GM18909 (cell line): Measurements from ENCODE around the gene SPATA13.

Source experiments
- ATAC-seq: cut with Tn5 transposase; IDR thresholded peaks from one replicate; pipeline ENCODE4 v1.9.1; 2021; ENCODE audit warnings: mild to moderate bottlenecking; ENCODE audit not compliant: unreplicated experiment, poor library complexity

The SPATA13 gene

DNA sequence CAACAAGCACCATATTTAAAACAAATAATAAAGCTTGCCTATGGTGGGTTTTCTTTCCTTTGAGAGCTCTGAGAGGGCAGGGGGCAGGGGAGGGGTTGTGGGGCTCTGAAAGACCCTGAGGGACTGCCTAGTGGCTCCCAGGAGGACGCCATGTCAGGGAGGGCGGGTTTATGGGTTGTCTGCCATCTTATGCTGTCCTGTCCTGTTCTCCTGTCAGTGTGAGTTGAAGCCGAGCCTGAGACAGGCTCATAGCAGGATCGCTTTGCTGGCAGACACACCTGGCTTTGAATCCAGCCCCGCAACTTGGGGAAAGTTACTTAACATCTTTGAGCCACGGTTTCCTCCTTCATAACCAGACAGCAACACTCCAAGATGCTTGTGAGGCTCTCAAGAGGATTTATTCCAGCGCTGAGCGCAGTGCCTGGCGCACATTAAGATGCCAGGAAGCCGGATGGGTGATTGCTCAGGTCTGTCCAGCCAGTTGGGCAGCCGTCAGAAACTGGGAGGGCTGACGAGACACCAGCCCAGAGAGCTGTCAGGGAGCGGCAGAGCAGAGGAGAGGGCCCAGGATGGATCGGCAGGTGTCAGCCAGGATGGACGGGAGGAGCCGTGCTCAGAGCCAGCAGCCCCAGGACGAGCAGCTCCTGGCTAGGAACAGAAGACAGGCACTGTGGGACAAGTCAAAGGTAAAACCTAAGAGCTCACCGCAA lies 112.1 kb downstream of the SPATA13 start:
- ATAC-seq: no peak

DNA sequence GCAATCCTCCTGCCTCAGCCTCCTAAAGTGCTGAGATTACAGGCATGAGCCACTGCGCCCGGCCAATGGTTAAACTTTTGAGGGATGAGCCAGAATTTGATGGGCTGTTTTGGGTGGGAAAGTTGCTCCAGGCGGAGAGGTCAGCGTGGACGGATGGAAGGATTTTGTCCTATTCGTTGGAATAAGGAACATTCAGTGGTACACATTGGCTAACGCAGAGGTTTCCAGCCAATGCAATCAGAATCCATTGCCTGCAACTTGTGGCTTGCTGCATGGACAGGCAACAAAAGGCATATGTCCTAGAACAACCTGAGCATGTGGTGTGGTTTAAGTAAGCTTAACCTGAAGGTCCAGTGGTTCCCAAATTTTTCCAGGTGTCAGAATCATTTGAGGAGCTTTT lies 113.4 kb downstream of the SPATA13 start:
- no peak for ATAC-seq

DNA sequence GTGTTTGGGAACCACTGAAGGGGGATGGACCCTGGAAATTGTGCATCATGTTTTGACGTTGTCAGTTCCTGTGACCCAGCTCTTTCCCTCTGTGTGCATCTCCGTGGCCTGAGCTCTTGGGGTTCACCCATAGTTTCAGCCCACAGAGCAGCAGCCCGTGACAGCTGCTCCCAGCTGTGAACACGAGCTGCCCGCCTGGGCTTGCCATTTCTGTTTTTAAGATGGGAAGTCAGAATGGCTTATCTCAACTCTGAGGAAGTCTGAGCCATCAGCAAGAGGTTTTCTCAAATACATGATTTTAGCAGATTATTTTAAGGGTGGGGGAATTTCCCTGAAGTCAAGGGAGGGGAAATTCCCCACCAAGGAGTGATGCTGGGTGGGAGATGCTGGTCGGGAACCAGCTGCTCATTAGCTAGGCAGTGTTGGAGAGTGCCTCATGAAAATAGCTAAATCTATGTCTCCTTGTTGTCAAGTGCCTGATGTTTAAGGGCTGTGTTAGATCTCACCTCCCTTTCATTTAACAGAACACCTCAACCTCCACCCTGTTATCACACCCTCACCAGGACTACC lies 114.0 kb downstream of the SPATA13 start:
- peak; percentile 67 for ATAC-seq

DNA sequence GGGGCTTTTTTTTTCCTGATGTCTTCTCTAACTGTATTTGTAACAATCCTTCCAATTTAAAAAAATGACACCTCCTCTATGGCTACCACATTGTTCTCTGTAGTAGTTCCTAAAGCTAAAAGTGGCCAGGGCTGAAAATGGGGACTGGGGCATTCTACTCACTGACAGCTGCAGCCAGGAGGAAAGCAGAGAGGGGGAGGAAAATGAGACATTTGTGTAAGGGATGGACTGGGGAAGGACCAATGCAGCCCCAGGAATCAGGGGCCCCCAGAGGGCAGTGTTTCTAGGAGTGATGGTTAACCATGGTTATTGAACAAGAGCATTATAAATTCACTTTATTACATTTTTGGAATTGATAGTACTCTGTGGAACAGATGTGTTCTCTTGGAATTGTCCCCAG lies 114.5 kb downstream of the SPATA13 start:
- no peak for ATAC-seq

DNA sequence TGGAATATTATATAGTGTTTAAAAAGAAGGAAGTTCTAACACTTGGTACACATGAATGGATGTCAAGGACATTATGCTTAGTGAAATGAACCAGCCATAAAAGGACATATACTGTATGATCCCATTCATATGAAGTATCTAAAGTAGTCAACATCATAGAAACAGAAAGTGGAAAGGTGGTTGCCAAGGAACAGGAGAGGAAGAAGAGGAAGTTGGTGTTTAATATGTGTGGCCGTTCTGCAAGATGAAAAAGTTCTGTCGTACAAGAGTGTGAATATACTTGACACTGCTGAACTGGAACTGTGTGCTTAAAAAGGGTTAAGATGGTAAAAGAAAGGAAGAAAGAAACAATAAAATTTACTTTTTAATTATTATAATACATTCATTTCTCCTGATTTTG lies 115.8 kb downstream of the SPATA13 start:
- no peak for ATAC-seq

DNA sequence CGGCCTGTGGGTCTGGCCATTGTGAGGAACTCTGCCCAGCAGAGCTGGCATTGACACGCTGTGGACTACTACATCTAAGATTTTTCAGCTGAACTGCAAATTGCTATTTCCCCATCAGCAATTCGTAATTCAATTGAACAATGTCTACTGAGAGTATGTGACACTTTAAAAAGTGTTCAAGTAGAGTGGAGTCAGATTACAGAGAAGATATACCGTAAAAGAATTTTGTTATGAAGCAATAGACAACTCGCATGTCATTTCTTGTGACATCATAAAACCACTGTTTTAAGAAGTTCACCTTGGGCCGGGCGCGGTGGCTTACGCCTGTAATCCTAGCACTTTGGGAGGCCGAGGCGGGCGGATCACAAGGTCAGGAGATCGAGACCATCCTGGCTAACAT lies 116.3 kb downstream of the SPATA13 start:
- ATAC-seq: no peak

DNA sequence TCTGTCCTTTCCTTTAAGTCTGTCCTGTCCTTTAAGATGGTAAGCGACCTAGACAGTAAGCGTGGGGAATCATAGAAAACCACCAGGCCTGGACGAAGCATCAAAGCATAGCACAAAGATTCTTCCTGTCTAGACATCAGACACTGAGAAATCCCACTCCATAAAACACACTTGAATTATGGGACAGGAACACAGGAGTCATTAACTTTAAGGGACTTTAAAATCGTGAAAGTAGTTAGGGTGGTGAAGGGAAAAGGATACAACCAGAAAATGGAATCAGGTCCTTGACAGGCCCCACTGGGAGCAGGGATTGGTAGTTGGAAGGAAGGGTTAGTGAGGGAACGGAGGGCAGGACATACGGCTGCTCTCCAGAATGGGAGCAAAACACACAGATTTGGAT lies 117.2 kb downstream of the SPATA13 start:
- ATAC-seq: no peak

DNA sequence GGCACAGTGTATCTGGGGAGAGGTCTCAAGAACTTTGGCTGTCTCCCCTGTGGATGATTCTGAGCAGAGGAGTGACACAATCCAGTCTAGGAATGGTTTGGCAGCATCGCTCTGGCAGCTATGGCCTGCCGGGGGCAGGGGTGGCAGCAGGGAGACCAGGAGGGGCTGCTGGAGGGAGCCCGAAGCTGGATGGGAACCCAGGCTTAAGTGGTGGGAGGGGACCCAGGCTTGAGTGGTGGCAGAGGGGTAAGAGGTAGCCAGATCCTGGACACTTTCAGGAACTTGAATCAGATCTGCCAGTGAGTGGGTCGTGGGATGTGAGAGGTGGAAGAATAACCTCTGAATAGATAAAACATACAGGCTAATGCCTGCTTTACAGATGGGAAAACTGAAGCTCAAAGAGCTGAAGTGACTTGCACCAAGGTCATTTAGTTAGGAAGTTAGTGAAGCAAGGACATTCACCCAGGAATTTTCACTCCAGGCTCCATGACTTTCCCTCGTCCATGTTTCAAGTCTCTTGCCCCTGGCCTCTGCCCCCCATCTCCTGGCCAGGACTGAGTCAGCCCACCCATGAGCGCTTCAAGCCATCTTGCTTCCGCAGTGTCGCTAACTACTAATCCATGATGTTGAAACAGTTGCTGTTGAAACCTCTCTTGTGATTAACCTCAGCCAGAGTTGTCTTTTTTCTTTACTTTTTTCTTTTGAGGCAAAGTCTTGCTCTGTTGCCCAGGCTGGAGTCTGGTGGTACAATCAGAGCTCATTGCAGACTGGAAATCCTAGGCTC lies 119.0 kb downstream of the SPATA13 start:
- no peak for ATAC-seq

DNA sequence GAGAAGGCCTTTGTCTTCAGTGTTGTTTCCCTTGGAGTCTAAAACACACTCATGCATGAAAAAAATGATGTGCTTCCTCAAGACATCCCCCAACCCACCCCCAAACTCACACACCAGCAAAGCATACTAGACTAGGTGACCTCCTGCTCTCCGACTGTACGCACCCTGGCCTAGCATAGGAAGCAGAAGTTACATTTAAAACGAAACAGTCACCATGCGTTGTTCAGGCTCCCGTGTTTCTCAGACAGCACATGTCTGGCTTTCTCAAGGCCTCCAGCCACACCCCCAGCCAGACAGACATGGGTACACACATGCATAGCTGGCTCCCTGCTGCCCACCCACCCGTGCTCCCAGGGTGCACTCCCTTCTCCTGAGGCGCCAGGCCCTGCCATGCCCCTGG lies 120.2 kb downstream of the SPATA13 start:
- ATAC-seq: no peak

DNA sequence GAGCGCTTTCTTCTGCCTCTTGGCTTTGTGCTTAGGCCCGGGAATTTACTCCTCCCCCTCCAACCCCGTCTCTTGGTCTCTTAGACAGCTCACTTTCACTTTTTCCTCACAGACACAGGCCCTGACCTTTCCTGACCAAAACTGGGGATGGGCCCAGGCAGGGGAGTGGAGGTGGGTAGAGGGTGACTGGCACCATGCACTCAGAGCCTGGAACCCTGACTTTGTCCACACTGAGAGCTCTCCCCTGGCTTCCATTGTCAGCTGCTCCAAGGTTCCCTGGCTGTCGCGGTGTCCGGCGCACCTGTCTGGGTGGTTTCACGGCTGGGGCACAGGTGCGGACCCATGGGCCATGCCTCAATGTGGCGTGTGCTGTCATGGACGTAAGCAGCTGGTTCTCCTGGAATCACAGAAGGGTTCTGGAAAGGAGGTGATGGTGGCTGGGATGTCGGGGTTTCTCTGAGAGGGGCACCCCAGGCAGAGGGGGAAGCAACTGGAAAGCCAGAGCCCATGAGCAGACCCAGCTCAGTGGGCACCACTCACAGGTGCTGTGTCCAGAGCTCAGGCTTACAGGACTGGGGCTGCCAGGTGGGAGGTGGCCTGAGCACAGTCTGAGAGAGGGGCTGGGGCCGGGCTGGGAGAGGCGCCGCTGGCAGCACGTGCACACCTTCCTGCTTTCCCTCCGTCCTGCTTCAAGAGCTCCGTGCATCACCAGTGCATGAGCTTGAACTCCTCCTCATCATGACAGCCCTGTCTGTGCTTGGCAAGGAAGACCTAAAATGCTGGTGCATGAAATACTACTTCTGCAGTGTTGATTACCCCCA lies 120.9 kb downstream of the SPATA13 start:
- no peak for ATAC-seq

DNA sequence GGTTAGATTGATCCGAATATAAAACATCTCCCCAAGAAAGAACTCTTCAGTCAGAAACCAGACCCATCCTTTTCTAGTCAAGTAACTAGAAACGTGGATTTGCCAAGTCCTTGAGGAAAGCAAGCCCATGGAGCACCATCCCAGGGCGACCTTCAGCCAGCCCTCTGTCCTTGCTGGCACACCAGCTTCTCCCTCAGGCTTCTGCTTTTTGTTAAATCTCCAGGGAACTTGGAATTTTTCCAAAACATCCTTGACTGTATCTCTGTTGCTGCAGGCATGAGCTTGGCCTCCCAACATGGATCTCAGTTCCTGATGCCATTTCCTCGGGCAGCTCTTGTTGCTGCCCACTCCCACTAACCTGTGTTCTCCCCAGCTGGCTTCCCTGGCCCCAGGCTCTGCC lies 121.7 kb downstream of the SPATA13 start:
- ATAC-seq: no peak

DNA sequence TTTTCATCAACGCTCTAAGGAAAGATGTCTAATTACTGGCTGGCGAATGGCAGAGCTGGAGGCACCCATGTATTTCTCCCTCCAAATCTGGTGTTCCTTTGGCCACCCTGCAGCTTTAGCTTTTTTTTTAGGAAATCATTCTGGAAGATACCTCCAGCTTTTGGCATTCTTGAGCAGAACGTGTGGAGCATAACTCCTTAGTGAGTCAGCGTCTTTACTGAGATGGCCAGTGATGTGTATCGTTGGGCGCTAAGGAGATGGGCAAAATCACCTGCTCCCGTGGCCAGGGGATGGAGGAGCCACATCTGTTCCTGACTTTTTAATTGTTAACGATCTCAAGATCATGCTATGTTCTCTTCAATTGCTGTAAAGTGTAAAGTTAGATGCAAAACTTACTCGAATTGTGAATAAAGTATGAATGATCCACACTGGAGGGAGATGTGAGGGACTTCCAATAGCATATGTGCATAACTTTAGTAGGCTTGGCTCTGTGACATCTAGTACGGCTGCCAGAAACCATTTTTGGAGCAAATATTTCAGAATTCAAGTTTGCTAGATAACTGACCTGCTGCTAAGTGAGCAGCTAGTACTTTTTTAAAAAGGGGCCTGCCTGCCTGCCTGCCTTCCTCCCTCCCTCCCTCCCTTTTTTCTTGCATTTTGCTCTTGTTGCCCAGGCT lies 124.5 kb downstream of the SPATA13 start:
- no peak for ATAC-seq

DNA sequence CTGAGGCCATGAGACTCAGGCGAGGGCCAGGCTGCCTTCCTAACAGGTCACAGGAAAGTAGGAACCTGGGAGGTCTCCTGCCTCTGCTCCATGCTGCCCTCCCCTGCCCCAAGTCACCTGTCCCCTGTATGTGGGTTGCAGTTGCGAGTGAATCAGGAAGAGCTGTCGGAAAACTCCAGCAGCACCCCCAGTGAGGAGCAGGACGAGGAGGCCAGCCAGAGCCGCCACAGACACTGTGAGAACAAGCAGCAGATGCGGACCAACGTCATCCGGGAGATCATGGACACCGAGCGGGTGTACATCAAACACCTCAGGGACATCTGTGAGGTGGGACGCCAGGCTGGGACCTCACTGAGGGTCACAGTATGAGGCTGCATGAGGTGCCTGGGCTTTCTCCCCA lies 126.1 kb downstream of the SPATA13 start:
- no peak for ATAC-seq

DNA sequence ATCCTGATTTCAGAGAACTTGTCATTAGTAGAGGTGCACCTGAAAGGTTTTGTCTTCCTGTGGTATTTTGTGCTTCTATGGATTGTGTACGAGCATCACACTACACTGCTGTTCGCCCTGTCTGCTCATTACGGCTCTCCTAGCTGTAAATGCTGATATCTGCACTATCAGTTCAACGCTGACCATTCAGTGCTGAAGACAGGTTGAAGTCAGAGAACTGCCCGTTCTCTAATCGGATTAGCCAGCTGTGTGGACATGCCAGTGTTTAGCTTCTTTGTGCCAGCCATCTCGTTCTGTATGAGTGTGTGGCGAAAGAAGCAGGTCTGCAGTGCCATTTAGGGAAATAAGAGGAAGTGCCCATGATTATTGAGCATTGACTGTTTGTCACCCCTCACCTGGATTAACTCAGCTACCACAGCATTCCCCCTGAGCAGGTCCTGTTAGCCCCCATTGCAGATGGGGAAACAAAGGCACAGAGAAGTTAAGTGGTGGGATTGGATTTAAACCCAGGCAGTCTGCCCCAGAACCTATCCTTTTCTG lies 127.3 kb downstream of the SPATA13 start:
- ATAC-seq: no peak

DNA sequence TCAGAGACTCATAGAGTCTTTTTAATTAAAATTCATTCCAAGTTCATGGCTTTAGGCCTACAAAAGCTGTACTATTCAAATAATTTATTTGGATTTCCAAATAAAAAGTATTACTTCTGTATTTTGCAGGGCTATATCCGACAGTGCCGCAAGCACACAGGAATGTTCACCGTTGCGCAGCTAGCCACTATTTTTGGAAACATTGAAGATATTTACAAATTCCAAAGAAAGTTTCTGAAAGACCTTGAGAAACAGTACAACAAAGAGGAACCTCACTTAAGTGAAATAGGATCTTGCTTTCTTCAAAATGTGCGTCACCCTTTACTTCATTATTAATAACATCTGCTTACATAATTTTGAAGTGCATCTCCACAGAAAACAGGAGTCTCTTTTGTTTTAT lies 128.3 kb downstream of the SPATA13 start:
- ATAC-seq: no peak

DNA sequence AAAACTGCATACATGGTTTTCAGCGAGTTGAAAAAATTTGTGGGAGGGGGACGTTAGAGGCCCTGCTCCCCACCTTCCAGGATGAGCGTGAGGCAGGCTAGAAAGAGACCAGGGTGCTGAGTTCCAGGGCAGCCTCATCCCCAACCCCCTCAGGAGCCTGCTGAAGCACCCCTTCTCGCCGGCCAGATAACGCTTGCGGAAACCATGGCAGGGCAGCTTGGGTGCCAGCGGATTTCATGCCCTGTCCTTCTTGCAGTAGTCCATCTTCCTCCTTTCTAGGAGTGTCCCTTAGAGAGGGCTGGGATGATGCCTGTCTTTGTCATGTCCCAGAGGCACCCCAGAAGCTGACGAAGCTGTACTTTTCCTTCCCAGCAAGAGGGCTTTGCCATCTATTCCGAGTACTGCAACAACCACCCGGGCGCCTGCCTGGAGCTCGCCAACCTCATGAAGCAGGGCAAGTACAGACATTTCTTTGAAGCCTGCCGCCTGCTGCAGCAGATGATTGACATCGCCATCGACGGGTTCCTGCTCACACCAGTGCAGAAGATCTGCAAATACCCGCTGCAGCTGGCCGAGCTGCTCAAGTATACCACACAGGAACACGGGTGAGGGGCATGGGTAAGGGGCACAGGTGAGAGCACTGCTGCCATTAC lies 129.9 kb downstream of the SPATA13 start:
- ATAC-seq: no peak

DNA sequence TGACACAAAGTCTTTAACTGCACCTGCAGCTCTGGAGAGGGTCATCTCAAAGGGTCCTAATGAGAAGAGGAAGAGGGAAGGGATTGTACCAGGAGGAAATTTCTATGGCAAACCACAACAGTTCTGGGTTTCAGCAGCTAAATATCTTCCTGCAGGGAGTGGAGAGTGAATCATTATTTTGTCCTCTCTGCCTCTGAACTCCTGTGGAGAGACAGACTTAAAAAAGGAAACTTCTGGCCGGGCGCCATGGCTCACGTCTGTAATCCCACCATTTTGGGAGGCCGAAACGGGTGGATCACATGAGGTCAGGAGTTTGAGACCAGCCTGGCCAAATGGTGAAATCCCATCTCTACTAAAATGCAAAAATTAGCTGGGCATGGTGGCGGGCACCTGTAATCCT lies 132.0 kb downstream of the SPATA13 start:
- no peak for ATAC-seq

DNA sequence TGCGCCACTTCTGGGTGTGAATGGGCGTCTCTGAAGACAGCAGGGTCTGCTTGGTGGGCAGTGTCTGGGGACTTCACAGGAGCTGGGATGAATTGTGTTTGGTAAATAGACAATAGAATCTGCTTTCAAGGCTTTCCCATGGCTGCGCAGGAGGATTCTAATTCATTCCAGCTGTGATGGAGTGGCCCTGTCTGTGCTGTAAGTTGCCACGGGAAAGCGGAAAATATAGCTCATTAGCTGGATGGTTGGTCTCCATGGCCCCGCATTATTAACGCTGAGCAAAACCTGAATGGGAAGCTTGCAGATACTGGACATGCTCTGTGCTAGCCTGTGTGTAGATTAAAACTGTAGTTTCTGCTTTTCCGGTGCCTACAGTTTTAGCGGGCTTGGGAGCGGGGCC lies 133.2 kb downstream of the SPATA13 start:
- ATAC-seq: no peak

DNA sequence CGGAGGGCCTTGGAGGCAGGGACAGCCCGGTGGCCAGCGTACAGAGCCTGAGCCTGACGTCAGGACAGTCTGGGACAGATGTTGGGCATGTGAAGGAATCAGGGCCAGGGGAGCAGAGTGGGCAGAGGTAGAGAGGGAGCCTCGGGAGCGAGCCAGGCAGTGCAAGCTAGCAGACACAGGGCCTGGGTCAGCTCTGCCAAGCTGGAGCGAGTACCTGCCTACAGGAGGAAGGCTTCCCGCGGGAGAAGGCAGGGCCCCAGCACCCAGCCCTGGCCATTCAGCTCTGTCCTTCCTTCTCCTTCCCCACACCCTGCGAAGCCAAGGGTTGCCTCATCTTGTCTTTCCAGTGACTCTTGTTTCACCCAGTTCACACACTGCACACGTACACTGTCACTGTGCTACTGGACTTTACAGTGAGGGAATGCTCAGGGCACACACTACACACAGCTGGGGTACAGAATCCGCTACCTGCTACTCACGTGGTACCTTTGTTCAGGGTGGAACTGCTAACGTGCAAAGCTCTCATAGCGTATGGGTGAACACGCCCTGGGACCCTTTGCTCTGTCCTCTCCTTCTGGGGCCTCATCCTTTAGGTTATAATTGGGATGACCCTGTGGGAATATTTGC lies 139.1 kb downstream of the SPATA13 start:
- ATAC-seq: no peak
